ENCODE results near the gene HNRNPC. TPM values are rescaled to one million over a fixed set of nuclear protein-coding genes. Genes with fewer than 3 reads are reported as not detected.
"Not testable (repeated sequence)": the region's sequence is repeated elsewhere in the genome, so short reads cannot be mapped to it uniquely, and the experiment has no call there.

Gene HNRNPC
- polyA plus RNA-seq (ENCODE audit: insufficient read depth in 1 of 5, insufficient read length in 5 of 5, low replicate concordance in 1 of 5) = 100 to 1,000 TPM; 694 to 979 (median 852) TPM
- long read RNA-seq, donor 1, full-length matches to known transcripts = 143 of 667 reads
- long read RNA-seq, donor 1, partial matches to known transcripts = 433 of 667 reads
- long read RNA-seq, donor 1, other reads (novel, unspliced or antisense) = 91 of 667 reads
- long read RNA-seq, donor 2, transcript HNRNPC-230 (8 exons, 1,371 nt) = minor isoform, 13 of 299 reads
- long read RNA-seq, donor 2, transcript HNRNPC-211 (9 exons, 1,784 nt) = minor isoform, 13 of 299 reads
- long read RNA-seq, donor 2, transcript HNRNPC-205 (9 exons, 1,375 nt) = major isoform, 52 of 299 reads
- long read RNA-seq, donor 2, transcript HNRNPC-206 (3 exons, 724 nt) = minor isoform, 6 of 299 reads
- long read RNA-seq, donor 2, partial matches to known transcripts = 152 of 299 reads
- long read RNA-seq, donor 2, other reads (novel, unspliced or antisense) = 54 of 299 reads
- long read RNA-seq, donor 3, full-length matches to known transcripts = 79 of 350 reads
- long read RNA-seq, donor 3, partial matches to known transcripts = 242 of 350 reads
- long read RNA-seq, donor 3, other reads (novel, unspliced or antisense) = 29 of 350 reads
- long read RNA-seq, donor 4, full-length matches to known transcripts = 53 of 247 reads
- long read RNA-seq, donor 4, partial matches to known transcripts = 166 of 247 reads
- long read RNA-seq, donor 4, other reads (novel, unspliced or antisense) = 28 of 247 reads
- long read RNA-seq, donor 5, full-length matches to known transcripts = 130 of 640 reads
- long read RNA-seq, donor 5, partial matches to known transcripts = 442 of 640 reads
- long read RNA-seq, donor 5, other reads (novel, unspliced or antisense) = 68 of 640 reads
- long read RNA-seq, donor 6, full-length matches to known transcripts = 159 of 586 reads
- long read RNA-seq, donor 6, partial matches to known transcripts = 332 of 586 reads
- long read RNA-seq, donor 6, other reads (novel, unspliced or antisense) = 95 of 586 reads
- long read RNA-seq, donor 7, full-length matches to known transcripts = 78 of 200 reads
- long read RNA-seq, donor 7, partial matches to known transcripts = 87 of 200 reads
- long read RNA-seq, donor 7, other reads (novel, unspliced or antisense) = 35 of 200 reads
- long read RNA-seq, donor 8, transcript HNRNPC-215 (2 exons, 929 nt) = minor isoform, 5 of 193 reads
- long read RNA-seq, donor 8, transcript HNRNPC-206 (3 exons, 724 nt) = minor isoform, 5 of 193 reads
- long read RNA-seq, donor 8, transcript HNRNPC-230 (8 exons, 1,371 nt) = minor isoform, 7 of 193 reads
- long read RNA-seq, donor 8, transcript HNRNPC-205 (9 exons, 1,375 nt) = major isoform, 35 of 193 reads
- long read RNA-seq, donor 8, partial matches to known transcripts = 99 of 193 reads
- long read RNA-seq, donor 8, other reads (novel, unspliced or antisense) = 37 of 193 reads

GRCh38 chr14:21269252-21270046 is at the start of gene HNRNPC:
Gene HNRNPC (minus strand): TSS chr14:21269442. CDS start chr14:21234193, 35,249 bp downstream.
- DNase-seq = peak; percentile 100

- no peak for DNase-seq
These were observed 48.2 kb upstream of the HNRNPC start for GRCh38 chr14:21317398-21317797.

GRCh38 chr14:21313512-21313911 is 44.3 kb upstream of the HNRNPC start:
- DNase-seq = no peak

- no peak for DNase-seq
These were observed 42.4 kb upstream of the HNRNPC start for GRCh38 chr14:21311614-21312013.

- no peak for DNase-seq
These were observed 40.7 kb upstream of the HNRNPC start for GRCh38 chr14:21309956-21310355.

GRCh38 chr14:21309238-21309636 is 40.0 kb upstream of the HNRNPC start:
- DNase-seq = no peak

- peak; percentile 49 to 74 for DNase-seq
These were observed 39.4 kb upstream of the HNRNPC start for GRCh38 chr14:21308479-21309237.

GRCh38 chr14:21308132-21308478 is 38.9 kb upstream of the HNRNPC start:
- DNase-seq = peak in 1 of 2 donors; percentile 3

- DNase-seq = no peak
These were observed 38.4 kb upstream of the HNRNPC start for GRCh38 chr14:21307637-21308036.

- not testable (repeated sequence) for DNase-seq
These were observed 33.5 kb upstream of the HNRNPC start for GRCh38 chr14:21302836-21303140.

GRCh38 chr14:21302013-21302835 is 33.0 kb upstream of the HNRNPC start:
- no peak for DNase-seq

- DNase-seq = no peak
These were observed 31.6 kb upstream of the HNRNPC start for GRCh38 chr14:21300892-21301291.

- DNase-seq = no peak
These were observed 30.4 kb upstream of the HNRNPC start for GRCh38 chr14:21299562-21300130.

GRCh38 chr14:21298358-21298757 is 29.1 kb upstream of the HNRNPC start:
- DNase-seq = no peak

- not testable (repeated sequence) for DNase-seq
These were observed 24.8 kb upstream of the HNRNPC start for GRCh38 chr14:21294026-21294425.

- no peak for DNase-seq
These were observed 17.9 kb upstream of the HNRNPC start for GRCh38 chr14:21287168-21287567.

GRCh38 chr14:21286516-21286915 is 17.3 kb upstream of the HNRNPC start:
- DNase-seq = not testable (repeated sequence)

GRCh38 chr14:21281917-21282316 is 12.7 kb upstream of the HNRNPC start:
- not testable (repeated sequence) for DNase-seq

GRCh38 chr14:21279783-21280182 is 10.5 kb upstream of the HNRNPC start, which contains the start of gene RPGRIP1:
Gene RPGRIP1 (plus strand): TSS chr14:21280083. CDS start chr14:21287977, 7,894 bp downstream.
- no peak for DNase-seq
